ENCODE data around the gene CAMSAP1. TPM values are rescaled to one million over a fixed set of nuclear protein-coding genes. Genes with fewer than 3 reads are reported as not detected.

Gene CAMSAP1
- total RNA-seq, 1 experiment from 2014 or later: 52.7 TPM

- Histone ChIP-seq H4K5ac (ENCODE audit: insufficient read length, low read depth, low read length) (no peak overlapping the region), H3K79me2 (ENCODE audit: insufficient read depth, low read length) (no peaks in the 10 kb centered on the region), H2BK15ac (ENCODE audit: low read depth, low read length) (no peak overlapping the region), H3T11ph (ENCODE audit: low read length) (no peak overlapping the region), H3K4ac (ENCODE audit: low read depth, low read length) (no peak overlapping the region), H3K23me2 (ENCODE audit: insufficient read length, low read depth, low read length, poor library complexity, severe bottlenecking) (no peaks in the 10 kb centered on the region), H3K4me1 (ENCODE audit: insufficient read depth, low read length) (no peaks in the 10 kb centered on the region), H2BK5ac (ENCODE audit: insufficient read length, low read length) (no peak overlapping the region), H3K23ac (ENCODE audit: insufficient read length, low read depth, low read length) (no peak overlapping the region), H4K20me1 (ENCODE audit: control insufficient read depth, insufficient read depth, insufficient read length) (no peaks in the 10 kb centered on the region), H3K27me3 (ENCODE audit: insufficient read depth, low read length) (no peaks in the 10 kb centered on the region), H3K79me1 (ENCODE audit: insufficient read depth, low read depth, low read length, poor library complexity, severe bottlenecking) (no peaks in the 10 kb centered on the region), H2AK5ac (ENCODE audit: insufficient read length, low read length) (no peak overlapping the region), H2BK12ac (ENCODE audit: insufficient read length, low read depth, low read length) (no peak overlapping the region), H3K9ac (ENCODE audit: extremely low read depth, insufficient read length, low read length) (no peak overlapping the region), H3K4me2 (ENCODE audit: insufficient read depth, insufficient read length, low read length) (no peak overlapping the region), H3K56ac (ENCODE audit: insufficient read length, low read depth, low read length) (no peak overlapping the region), H2AFZ (ENCODE audit: low read length) (no peak overlapping the region), H2BK120ac (ENCODE audit: low read depth, low read length, poor library complexity, severe bottlenecking) (no peak overlapping the region), H3K27ac (ENCODE audit: insufficient read length, low read depth, low read length) (no peak overlapping the region), H2BK20ac (ENCODE audit: low read depth, low read length, poor library complexity, severe bottlenecking) (no peak overlapping the region), H4K91ac (ENCODE audit: insufficient read length, low read depth, low read length) (no peak overlapping the region), H3K9me3 (ENCODE audit: control insufficient read depth, low read depth, low read length) (no peaks in the 10 kb centered on the region), H3K14ac (ENCODE audit: insufficient read depth, low read length) (no peak overlapping the region; the same call in 1 of the 2 replicates), H4K8ac (replicated peaks; ENCODE audit: insufficient read length, low read depth, low read length) (no peak overlapping the region), H3K18ac (ENCODE audit: insufficient read length, low read depth, low read length) (no peak overlapping the region)
- H3K4me3 Mint-ChIP-seq: no peak overlapping the region; a peak in 1 of 5 replicates
- peaks cover 2% of the 10 kb centered on the region; the same call in 1 of the 2 replicates for H3K27me3 Mint-ChIP-seq (ENCODE audit: low read depth)
- peaks cover 50 to 96% (median 94%) of the 10 kb centered on the region in 3 experiments; a peak in 6 of 7 replicates for H3K36me3 Mint-ChIP-seq (ENCODE audit: insufficient read depth in 1 of 3, low read depth in 3 of 3)
- no CpG with 5 or more reads among the region's 12 CpGs for WGBS (ENCODE audit: extremely low coverage, insufficient read length, low lambda C conversion rate)
- no peaks in the 10 kb centered on the region for H3K4me1 Mint-ChIP-seq
- no peak for DNase-seq
- no peaks in the 10 kb centered on the region for H3K9me3 Mint-ChIP-seq
- no peak for TF ChIP-seq CTCF (conservative IDR thresholded peaks at IDR 0.05)
- H3K27ac Mint-ChIP-seq: peak overlapping the region in 1 of 3 experiments; percentile 82; a peak in 2 of 7 replicates
Measured at GRCh38 chr9:135814421-135815095, 92.8 kb downstream of the CAMSAP1 start.

All from H9 (cell line).